Spleen (tissue), 11 donors: Measurements from ENCODE around the gene ADD2. TPM values are rescaled to one million over a fixed set of nuclear protein-coding genes. Genes with fewer than 3 reads are reported as not detected.

Experiments
- DNase-seq: peaks from one replicate; pipeline ENCODE4 v3.0.0-alpha.2; 2020
- H3K27ac ChIP-seq, 8 donors: fragments of 200-600 bp; sonication (generic) in 7 of 8; 1 replicate in 4 of 8; 2 replicates in 4 of 8; pipeline versions ENCODE4 v1.5.0 to v1.8.0; 2016 to 2021; ENCODE audit warnings: inconsistent platforms in 4 of 8, mild to moderate bottlenecking in 4 of 8, moderate library complexity in 1 of 8
- H3K27me3 ChIP-seq, 7 donors: fragments of 200-600 bp; sonication (generic) in 6 of 7; replicated peaks in 1 of 7; 1 replicate in 4 of 7; 2 replicates in 3 of 7; pipeline versions ENCODE4 v1.5.0 to v1.8.0; 2016 to 2021; ENCODE audit warnings: inconsistent platforms in 3 of 7, mild to moderate bottlenecking in 1 of 7
- H3K36me3 ChIP-seq, 6 donors: fragments of 200-600 bp; sonication (generic) in 5 of 6; 1 replicate in 4 of 6; 2 replicates in 2 of 6; pipeline versions ENCODE4 v1.5.0 to v1.8.0; 2016 to 2021; ENCODE audit warnings: inconsistent platforms in 2 of 6
- H3K4me1 ChIP-seq, 6 donors: fragments of 200-600 bp; sonication (generic) in 5 of 6; 1 replicate in 3 of 6; 2 replicates in 3 of 6; pipeline versions ENCODE4 v1.5.0 to v1.8.0; 2016 to 2021; ENCODE audit warnings: inconsistent platforms in 3 of 6
- H3K4me3 ChIP-seq, 8 donors: fragments of 200-600 bp; sonication (generic) in 7 of 8; 1 replicate in 4 of 8; 2 replicates in 4 of 8; pipeline versions ENCODE4 v1.5.0 to v1.8.0; 2016 to 2021; ENCODE audit warnings: inconsistent platforms in 4 of 8, mild to moderate bottlenecking in 4 of 8, moderate library complexity in 2 of 8
- H3K9me3 ChIP-seq, 8 donors: fragments of 200-600 bp; sonication (generic) in 7 of 8; 1 replicate in 4 of 8; 2 replicates in 4 of 8; pipeline versions ENCODE4 v1.5.0 to v1.8.0; 2016 to 2021; ENCODE audit warnings: inconsistent platforms in 4 of 8
- POLR2A ChIP-seq, 3 donors: fragments of 450-650 bp; IDR thresholded peaks; one replicate each; pipeline ENCODE4 v1.5.1; 2017; ENCODE audit warnings: antibody characterized with exemption in 3 of 3, mild to moderate bottlenecking in 1 of 3
- POLR2AphosphoS5 ChIP-seq, 3 donors: sonication (generic); formaldehyde crosslinking; IDR thresholded peaks; one replicate each; pipeline ENCODE4 v1.5.1; 2017; ENCODE audit warnings: antibody characterized with exemption in 3 of 3
- WGBS, 5 donors: extraction: QIAGEN DNeasy Blood & Tissue Kit in 3 of 5; methylation state at CpG; one replicate each; pipeline versions ENCODE4 v1.1.5 to v1.1.7; 2013 to 2018; 5-methylcytosine and 5-hydroxymethylcytosine counted together
- intact Hi-C: fragments of 100-400 bp; cut with DNase I; formaldehyde crosslinking; loops from one replicate; pipeline ENCODE4 v1.15.0; 2023; ENCODE audit warnings: low total_unique reads
- polyA plus RNA-seq, 3 donors: library from polyadenylated mRNA; stranded (reverse); fragments of 200-250 nt; gene quantifications; one replicate each; pipeline ENCODE4 v1.2.1, GENCODE V29; 2013
- total RNA-seq, 7 donors: library from RNA; depleted of rRNA in 3 of 7; stranded (reverse); fragments of >200 nt in 3 of 7; fragmentation: NEBNext Ultra II Directional in 4 of 7; extraction: Animal tissue kit (Norgen Biotek cat#: 25700) in 4 of 7; gene quantifications; one replicate each; pipeline versions ENCODE4 v1.1.0 to v1.2.1, GENCODE V29; 2016 to 2021
- TF ChIP-seq, protein P1 (sequence below), 11 experiments: fragments of 200-600 bp in 7 of 11; fragments of 450-650 bp in 4 of 11; sonication (generic) in 4 of 11; IDR thresholded peaks in 8 of 11; conservative IDR thresholded peaks in 3 of 11; 1 replicate in 7 of 11; 2 replicates in 4 of 11; pipeline versions ENCODE4 v1.4.0 to v1.8.0; 2016 to 2021; ENCODE audit warnings: antibody characterized with exemption in 11 of 11, inconsistent platforms in 4 of 11, mild to moderate bottlenecking in 1 of 11
- donor health status: healthy with polysubstance abuse.
- donor health status: DM: no; HTN: no; CAD: no; lungs with moderate emphysema.
- donor health status: DM: no; HTN: no; CAD: no.
- donor health status: Bipolar disorder and iron deficiency.
- donor health status: healthy.
- donor health status: DM: no; HTN: no; CAD: no.
- donor health status: DM: yes; HTN: yes; CAD: no.

The ADD2 gene
- total and polyA plus RNA-seq, 10 donors: 0.47 to 7.1 (median 3.8) TPM

GRCh38 chr2:70716131-70716743 lies 51.8 kb downstream of the ADD2 start:
- Histone ChIP-seq H3K27me3 (no peaks in the 10 kb centered on the region), H3K36me3 (no peaks in the 10 kb centered on the region), H3K9me3 (no peaks in the 10 kb centered on the region), H3K27ac (no peak overlapping the region), H3K4me1 (no peaks in the 10 kb centered on the region), H3K4me3 (no peak overlapping the region)
- WGBS, 5 donors: 79 to 90% (median 82%) methylated on average over 7 of the region's 7 CpGs
- no peak for TF ChIP-seq POLR2A (IDR thresholded peaks at IDR 0.05)
- TF ChIP-seq, protein P1, sequence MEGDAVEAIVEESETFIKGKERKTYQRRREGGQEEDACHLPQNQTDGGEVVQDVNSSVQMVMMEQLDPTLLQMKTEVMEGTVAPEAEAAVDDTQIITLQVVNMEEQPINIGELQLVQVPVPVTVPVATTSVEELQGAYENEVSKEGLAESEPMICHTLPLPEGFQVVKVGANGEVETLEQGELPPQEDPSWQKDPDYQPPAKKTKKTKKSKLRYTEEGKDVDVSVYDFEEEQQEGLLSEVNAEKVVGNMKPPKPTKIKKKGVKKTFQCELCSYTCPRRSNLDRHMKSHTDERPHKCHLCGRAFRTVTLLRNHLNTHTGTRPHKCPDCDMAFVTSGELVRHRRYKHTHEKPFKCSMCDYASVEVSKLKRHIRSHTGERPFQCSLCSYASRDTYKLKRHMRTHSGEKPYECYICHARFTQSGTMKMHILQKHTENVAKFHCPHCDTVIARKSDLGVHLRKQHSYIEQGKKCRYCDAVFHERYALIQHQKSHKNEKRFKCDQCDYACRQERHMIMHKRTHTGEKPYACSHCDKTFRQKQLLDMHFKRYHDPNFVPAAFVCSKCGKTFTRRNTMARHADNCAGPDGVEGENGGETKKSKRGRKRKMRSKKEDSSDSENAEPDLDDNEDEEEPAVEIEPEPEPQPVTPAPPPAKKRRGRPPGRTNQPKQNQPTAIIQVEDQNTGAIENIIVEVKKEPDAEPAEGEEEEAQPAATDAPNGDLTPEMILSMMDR (IDR thresholded peaks at IDR 0.05 in 8 of 11, conservative IDR thresholded peaks at IDR 0.05 in 3 of 11): no peak
- no peak for TF ChIP-seq POLR2AphosphoS5 (IDR thresholded peaks at IDR 0.05)
- intact Hi-C loops: no loop called here
- DNase-seq: no peak

- TF ChIP-seq, protein P1 (IDR thresholded peaks at IDR 0.05 in 8 of 11, conservative IDR thresholded peaks at IDR 0.05 in 3 of 11): no peak
- TF ChIP-seq POLR2AphosphoS5 (IDR thresholded peaks at IDR 0.05) (no peak), POLR2A (IDR thresholded peaks at IDR 0.05) (no peak)
- 73 to 85% (median 83%) methylated on average over 5 to 7 of the region's 7 CpGs for WGBS, 5 donors
- no peaks in the 10 kb centered on the region for H3K27me3 ChIP-seq
- H3K27ac ChIP-seq: no peak overlapping the region
- DNase-seq: no peak
- no peaks in the 10 kb centered on the region for H3K36me3 ChIP-seq
- H3K4me3 ChIP-seq: no peak overlapping the region
- H3K4me1 ChIP-seq: no peaks in the 10 kb centered on the region
- intact Hi-C loops: no loop called here
- no peaks in the 10 kb centered on the region for H3K9me3 ChIP-seq
These were observed 52.7 kb downstream of the ADD2 start for GRCh38 chr2:70715071-70715985.

DNA sequence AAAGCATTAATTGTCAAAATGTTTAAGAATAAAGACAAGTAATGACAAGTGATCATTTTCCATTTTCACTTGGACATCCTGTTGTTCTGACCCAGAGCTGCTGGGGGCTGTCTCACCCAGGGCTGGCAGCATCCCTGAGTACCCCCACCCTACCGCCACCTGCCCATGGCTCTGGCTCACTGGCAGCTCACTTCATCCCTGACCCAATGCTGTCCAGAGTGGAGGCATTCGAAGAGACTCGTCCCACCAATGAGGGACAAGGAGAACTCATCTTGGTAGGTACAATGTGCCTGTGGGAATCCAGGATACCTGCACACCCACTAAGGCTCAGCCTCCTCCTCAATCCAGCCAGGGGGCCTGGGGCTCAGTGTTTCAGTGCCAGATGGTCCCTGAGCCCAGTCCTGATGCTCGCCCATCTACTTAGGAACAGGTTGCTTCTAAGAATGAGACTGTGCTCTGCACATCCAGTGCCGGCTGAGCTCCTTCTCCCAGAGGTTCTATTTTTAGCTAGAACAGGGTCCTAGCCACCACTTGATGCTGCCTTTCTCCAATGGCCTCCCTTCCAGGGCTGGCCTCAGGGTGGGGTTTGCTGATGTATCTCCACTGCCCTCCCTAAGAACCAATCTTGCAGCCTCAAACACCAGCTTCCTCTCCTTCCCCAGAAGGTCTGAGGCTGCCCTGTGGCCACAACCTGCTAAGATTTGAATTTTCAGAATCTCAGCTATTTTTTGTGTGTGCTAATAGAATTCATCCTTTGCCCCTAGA lies 53.7 kb downstream of the ADD2 start:
- H3K36me3 ChIP-seq: no peaks in the 10 kb centered on the region
- H3K27ac ChIP-seq: no peak overlapping the region
- H3K9me3 ChIP-seq: no peaks in the 10 kb centered on the region
- no peak for TF ChIP-seq POLR2A (IDR thresholded peaks at IDR 0.05)
- TF ChIP-seq, protein P1 (IDR thresholded peaks at IDR 0.05 in 8 of 11, conservative IDR thresholded peaks at IDR 0.05 in 3 of 11): no peak
- TF ChIP-seq POLR2AphosphoS5 (IDR thresholded peaks at IDR 0.05): no peak
- 87 to 91% (median 89%) methylated on average over 5 of the region's 5 CpGs for WGBS, 5 donors
- H3K27me3 ChIP-seq: no peaks in the 10 kb centered on the region
- no peak for DNase-seq
- no peaks in the 10 kb centered on the region for H3K4me1 ChIP-seq
- no peak overlapping the region for H3K4me3 ChIP-seq
- intact Hi-C loops: no loop called here
